Spleen (tissue), 11 donors: Measurements from ENCODE around the gene SMG9. TPM values are rescaled to one million over a fixed set of nuclear protein-coding genes. Genes with fewer than 3 reads are reported as not detected.

ENCODE experiments used
- DNase-seq: peaks from one replicate; pipeline ENCODE4 v3.0.0-alpha.2; 2020
- H3K27ac ChIP-seq, 8 donors: fragments of 200-600 bp; sonication (generic) in 7 of 8; 1 replicate in 4 of 8; 2 replicates in 4 of 8; pipeline versions ENCODE4 v1.5.0 to v1.8.0; 2016 to 2021; ENCODE audit warnings: inconsistent platforms in 4 of 8, mild to moderate bottlenecking in 4 of 8, moderate library complexity in 1 of 8
- H3K27me3 ChIP-seq, 7 donors: fragments of 200-600 bp; sonication (generic) in 6 of 7; replicated peaks in 1 of 7; 1 replicate in 4 of 7; 2 replicates in 3 of 7; pipeline versions ENCODE4 v1.5.0 to v1.8.0; 2016 to 2021; ENCODE audit warnings: inconsistent platforms in 3 of 7, mild to moderate bottlenecking in 1 of 7
- H3K36me3 ChIP-seq, 6 donors: fragments of 200-600 bp; sonication (generic) in 5 of 6; 1 replicate in 4 of 6; 2 replicates in 2 of 6; pipeline versions ENCODE4 v1.5.0 to v1.8.0; 2016 to 2021; ENCODE audit warnings: inconsistent platforms in 2 of 6
- H3K4me1 ChIP-seq, 6 donors: fragments of 200-600 bp; sonication (generic) in 5 of 6; 1 replicate in 3 of 6; 2 replicates in 3 of 6; pipeline versions ENCODE4 v1.5.0 to v1.8.0; 2016 to 2021; ENCODE audit warnings: inconsistent platforms in 3 of 6
- H3K4me3 ChIP-seq, 8 donors: fragments of 200-600 bp; sonication (generic) in 7 of 8; 1 replicate in 4 of 8; 2 replicates in 4 of 8; pipeline versions ENCODE4 v1.5.0 to v1.8.0; 2016 to 2021; ENCODE audit warnings: inconsistent platforms in 4 of 8, mild to moderate bottlenecking in 4 of 8, moderate library complexity in 2 of 8
- H3K9me3 ChIP-seq, 8 donors: fragments of 200-600 bp; sonication (generic) in 7 of 8; 1 replicate in 4 of 8; 2 replicates in 4 of 8; pipeline versions ENCODE4 v1.5.0 to v1.8.0; 2016 to 2021; ENCODE audit warnings: inconsistent platforms in 4 of 8
- POLR2A ChIP-seq, 3 donors: fragments of 450-650 bp; IDR thresholded peaks; one replicate each; pipeline ENCODE4 v1.5.1; 2017; ENCODE audit warnings: antibody characterized with exemption in 3 of 3, mild to moderate bottlenecking in 1 of 3
- POLR2AphosphoS5 ChIP-seq, 3 donors: sonication (generic); formaldehyde crosslinking; IDR thresholded peaks; one replicate each; pipeline ENCODE4 v1.5.1; 2017; ENCODE audit warnings: antibody characterized with exemption in 3 of 3
- WGBS, 5 donors: extraction: QIAGEN DNeasy Blood & Tissue Kit in 3 of 5; methylation state at CpG; one replicate each; pipeline versions ENCODE4 v1.1.5 to v1.1.7; 2013 to 2018; 5-methylcytosine and 5-hydroxymethylcytosine counted together
- intact Hi-C: fragments of 100-400 bp; cut with DNase I; formaldehyde crosslinking; loops from one replicate; pipeline ENCODE4 v1.15.0; 2023; ENCODE audit warnings: low total_unique reads
- polyA plus RNA-seq, 3 donors: library from polyadenylated mRNA; stranded (reverse); fragments of 200-250 nt; gene quantifications; one replicate each; pipeline ENCODE4 v1.2.1, GENCODE V29; 2013
- total RNA-seq, 7 donors: library from RNA; depleted of rRNA in 3 of 7; stranded (reverse); fragments of >200 nt in 3 of 7; fragmentation: NEBNext Ultra II Directional in 4 of 7; extraction: Animal tissue kit (Norgen Biotek cat#: 25700) in 4 of 7; gene quantifications; one replicate each; pipeline versions ENCODE4 v1.1.0 to v1.2.1, GENCODE V29; 2016 to 2021
- TF ChIP-seq, protein P1 (sequence below), 11 experiments: fragments of 200-600 bp in 7 of 11; fragments of 450-650 bp in 4 of 11; sonication (generic) in 4 of 11; IDR thresholded peaks in 8 of 11; conservative IDR thresholded peaks in 3 of 11; 1 replicate in 7 of 11; 2 replicates in 4 of 11; pipeline versions ENCODE4 v1.4.0 to v1.8.0; 2016 to 2021; ENCODE audit warnings: antibody characterized with exemption in 11 of 11, inconsistent platforms in 4 of 11, mild to moderate bottlenecking in 1 of 11
- donor health status: healthy with polysubstance abuse.
- donor health status: DM: no; HTN: no; CAD: no; lungs with moderate emphysema.
- donor health status: DM: no; HTN: no; CAD: no.
- donor health status: Bipolar disorder and iron deficiency.
- donor health status: healthy.
- donor health status: DM: no; HTN: no; CAD: no.
- donor health status: DM: yes; HTN: yes; CAD: no.

SMG9 gene
- total and polyA plus RNA-seq, 10 donors, result 30.9 to 65.9 (median 45.2) TPM

DNA sequence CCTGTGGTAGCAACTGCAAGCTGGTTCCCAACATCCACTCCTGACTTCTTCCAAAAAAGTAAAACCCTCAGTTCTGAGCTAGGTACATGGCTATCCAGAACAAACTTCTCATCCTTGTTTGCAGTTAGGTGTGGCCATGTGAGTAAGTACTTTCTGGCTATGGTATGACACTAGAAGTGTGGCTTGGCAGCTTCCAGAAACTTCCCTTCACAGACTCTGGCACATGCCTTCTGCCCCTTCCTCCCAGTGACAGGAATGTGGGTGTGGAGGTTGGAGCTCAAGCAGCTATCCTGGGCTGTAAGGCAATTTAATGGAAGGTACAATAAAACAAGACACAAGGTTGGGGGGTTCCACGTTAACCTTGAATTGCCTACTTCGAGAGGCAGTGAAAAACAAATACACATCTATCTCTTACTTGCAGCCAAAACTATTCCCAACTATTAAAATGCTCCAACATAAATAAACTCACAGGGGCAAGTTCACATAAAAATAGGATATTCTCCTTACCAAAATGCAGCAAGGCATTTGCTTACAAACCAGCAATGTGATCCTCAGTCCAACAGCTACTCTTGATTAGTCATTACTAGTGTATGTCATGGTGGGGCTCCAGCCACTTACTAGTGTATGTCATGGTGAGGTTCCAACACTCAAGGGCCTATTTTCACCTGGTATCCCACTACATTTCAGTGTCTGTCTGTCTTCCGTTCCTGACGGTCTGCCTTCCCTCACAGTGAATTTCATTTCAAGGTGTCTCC, 3.1 kb downstream of the SMG9 start:
- intact Hi-C loops, result no loop called here
- peak overlapping the region in 3 of 8 donors; percentile 36 to 99 (median 97) for H3K27ac ChIP-seq

DNA sequence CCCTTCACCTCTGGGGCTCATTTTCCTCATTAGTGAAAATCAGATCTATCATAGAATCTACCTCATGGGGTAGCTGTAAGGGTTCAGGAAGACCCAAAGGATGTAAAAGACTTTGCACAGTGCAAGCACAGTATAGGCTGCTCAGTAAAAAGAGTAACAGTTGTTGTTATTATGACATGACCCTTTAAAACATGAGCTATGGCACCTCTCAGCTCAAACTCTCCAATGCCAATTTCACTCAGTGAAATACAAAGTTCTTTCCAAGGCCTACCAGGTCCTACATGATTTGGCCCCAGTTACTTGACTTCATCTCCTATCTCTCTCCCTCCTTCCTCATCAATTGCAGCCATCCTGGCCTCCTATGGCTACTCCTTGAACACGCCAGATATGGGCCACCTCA, 4.9 kb downstream of the SMG9 start:
- no peak for DNase-seq
- H3K9me3 ChIP-seq, result no peaks in the 10 kb centered on the region
- intact Hi-C loops, result no loop called here
- TF ChIP-seq, protein P1, sequence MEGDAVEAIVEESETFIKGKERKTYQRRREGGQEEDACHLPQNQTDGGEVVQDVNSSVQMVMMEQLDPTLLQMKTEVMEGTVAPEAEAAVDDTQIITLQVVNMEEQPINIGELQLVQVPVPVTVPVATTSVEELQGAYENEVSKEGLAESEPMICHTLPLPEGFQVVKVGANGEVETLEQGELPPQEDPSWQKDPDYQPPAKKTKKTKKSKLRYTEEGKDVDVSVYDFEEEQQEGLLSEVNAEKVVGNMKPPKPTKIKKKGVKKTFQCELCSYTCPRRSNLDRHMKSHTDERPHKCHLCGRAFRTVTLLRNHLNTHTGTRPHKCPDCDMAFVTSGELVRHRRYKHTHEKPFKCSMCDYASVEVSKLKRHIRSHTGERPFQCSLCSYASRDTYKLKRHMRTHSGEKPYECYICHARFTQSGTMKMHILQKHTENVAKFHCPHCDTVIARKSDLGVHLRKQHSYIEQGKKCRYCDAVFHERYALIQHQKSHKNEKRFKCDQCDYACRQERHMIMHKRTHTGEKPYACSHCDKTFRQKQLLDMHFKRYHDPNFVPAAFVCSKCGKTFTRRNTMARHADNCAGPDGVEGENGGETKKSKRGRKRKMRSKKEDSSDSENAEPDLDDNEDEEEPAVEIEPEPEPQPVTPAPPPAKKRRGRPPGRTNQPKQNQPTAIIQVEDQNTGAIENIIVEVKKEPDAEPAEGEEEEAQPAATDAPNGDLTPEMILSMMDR (IDR thresholded peaks at IDR 0.05 in 8 of 11, conservative IDR thresholded peaks at IDR 0.05 in 3 of 11), result no peak
- TF ChIP-seq POLR2A (IDR thresholded peaks at IDR 0.05) (no peak), POLR2AphosphoS5 (IDR thresholded peaks at IDR 0.05) (no peak)
- no peaks in the 10 kb centered on the region for H3K27me3 ChIP-seq
- H3K36me3 ChIP-seq, result peaks cover 0 to 77% (median 65%) of the 10 kb centered on the region in 6 donors
- H3K4me3 ChIP-seq, result no peak overlapping the region
- 87 to 100% (median 97%) methylated on average over 1 of the region's 1 CpG for WGBS, 5 donors
- peaks cover 23 to 66% (median 56%) of the 10 kb centered on the region in 6 donors for H3K4me1 ChIP-seq
- H3K27ac ChIP-seq, result no peak overlapping the region

More for the DNA sequence above, 3.1 kb downstream of the SMG9 start:
- 85 to 94% (median 90%) methylated on average over 4 of the region's 4 CpGs for WGBS, 5 donors
- Histone ChIP-seq H3K4me3 (no peak overlapping the region), H3K36me3 (peaks cover 0 to 60% (median 50%) of the 10 kb centered on the region in 6 donors), H3K4me1 (peaks cover 16 to 71% (median 59%) of the 10 kb centered on the region in 6 donors), H3K9me3 (no peaks in the 10 kb centered on the region), H3K27me3 (no peaks in the 10 kb centered on the region)
- no peak for TF ChIP-seq POLR2AphosphoS5 (IDR thresholded peaks at IDR 0.05)
- TF ChIP-seq, protein P1 (IDR thresholded peaks at IDR 0.05 in 8 of 11, conservative IDR thresholded peaks at IDR 0.05 in 3 of 11), result no peak
- no peak for TF ChIP-seq POLR2A (IDR thresholded peaks at IDR 0.05)
- DNase-seq, result no peak

DNA sequence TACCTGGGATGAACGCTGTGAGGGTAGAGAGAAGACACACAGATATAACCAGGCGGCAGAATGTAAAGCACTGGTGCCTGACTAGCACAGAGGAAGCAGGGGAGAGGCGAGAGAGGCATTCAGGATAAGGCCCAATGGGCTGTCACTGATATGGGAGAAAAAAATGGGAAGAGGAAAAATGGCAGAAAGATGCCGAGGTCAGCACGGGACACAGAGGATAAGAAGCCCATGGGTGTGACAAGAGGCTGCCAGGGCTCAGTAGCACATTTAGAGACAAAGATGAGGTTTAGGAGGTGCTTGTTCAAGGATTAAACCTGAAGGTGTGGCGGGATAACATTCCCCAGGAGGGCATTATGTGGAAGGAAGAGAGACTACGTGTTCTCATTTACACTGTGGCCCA, 5.6 kb downstream of the SMG9 start:
- intact Hi-C loops, result no loop called here
- WGBS, 5 donors, result 78 to 89% (median 86%) methylated on average over 7 of the region's 7 CpGs
- TF ChIP-seq POLR2A (IDR thresholded peaks at IDR 0.05) (no peak), POLR2AphosphoS5 (IDR thresholded peaks at IDR 0.05) (no peak)
- TF ChIP-seq, protein P1 (IDR thresholded peaks at IDR 0.05 in 8 of 11, conservative IDR thresholded peaks at IDR 0.05 in 3 of 11), result no peak
- no peak for DNase-seq
- peaks cover 0 to 85% (median 71%) of the 10 kb centered on the region in 6 donors for H3K36me3 ChIP-seq
- H3K4me3 ChIP-seq, result no peak overlapping the region
- H3K27ac ChIP-seq, result peak overlapping the region in 3 of 8 donors; percentile 44 to 62 (median 48)
- no peaks in the 10 kb centered on the region for H3K9me3 ChIP-seq
- no peaks in the 10 kb centered on the region for H3K27me3 ChIP-seq
- H3K4me1 ChIP-seq, result peaks cover 23 to 73% (median 58%) of the 10 kb centered on the region in 6 donors

DNA sequence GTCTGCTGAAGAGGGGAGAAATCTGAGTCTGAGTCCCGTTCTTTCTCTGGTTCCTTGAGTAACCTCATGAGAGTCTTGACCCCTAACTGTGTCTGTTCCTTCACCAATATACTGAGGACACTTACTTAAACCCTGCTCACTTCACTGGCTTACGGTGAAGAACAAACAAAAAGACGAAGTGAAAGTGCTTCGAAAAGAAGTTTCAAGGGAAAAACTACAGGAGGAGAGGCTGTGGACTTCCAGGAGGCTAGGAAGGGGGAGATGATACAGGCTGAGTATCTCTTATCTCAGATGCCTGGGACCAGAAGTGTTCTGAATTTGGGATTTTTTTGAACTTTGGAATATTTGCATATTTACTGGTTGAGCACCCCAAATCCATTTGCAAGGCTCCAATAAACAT, 6.1 kb downstream of the SMG9 start:
- intact Hi-C loops, result no loop called here

More for the DNA sequence above, 6.1 kb downstream of the SMG9 start:
- Histone ChIP-seq H3K9me3 (no peaks in the 10 kb centered on the region), H3K27ac (peak overlapping the region in 3 of 8 donors; percentile 44 to 62 (median 48)), H3K36me3 (peaks cover 0 to 89% (median 76%) of the 10 kb centered on the region in 6 donors), H3K4me1 (peaks cover 23 to 68% (median 55%) of the 10 kb centered on the region in 6 donors), H3K27me3 (no peaks in the 10 kb centered on the region), H3K4me3 (no peak overlapping the region)
- 70 to 86% (median 76%) methylated on average over 4 of the region's 4 CpGs for WGBS, 5 donors
- TF ChIP-seq POLR2AphosphoS5 (IDR thresholded peaks at IDR 0.05), result no peak
- DNase-seq, result no peak
